HCT116 (cell line): ENCODE measurements around the gene CACNA2D3. TPM values are rescaled to one million over a fixed set of nuclear protein-coding genes. Genes with fewer than 3 reads are reported as not detected.

ENCODE experiments used
- ATAC-seq: fragments of 200-7000 bp; cut with Tn5 transposase; 2 replicates; pipeline ENCODE4 v1.9.1; 2020; ENCODE audit warnings: mild to moderate bottlenecking, moderate library complexity
- BruUV-seq: library from RNA; stranded (reverse); fragments of 400-500 nt; replicated peaks from 2 replicates; lab custom pipeline; 2021; lab: Mats Ljungman, UMichigan
- CTCF ChIA-PET: fragments of 300-600 bp; sonication (Branson Sonifier 250); formaldehyde crosslinking; loops from one replicate; lab custom pipeline; 2021; ENCODE audit warnings: antibody characterized with exemption; lab: Charles Lee
- POLR2A ChIA-PET: fragments of 300-600, 350-600 bp; sonication (Branson Sonifier 250); formaldehyde crosslinking; loops from one replicate; lab custom pipeline; 2021; ENCODE audit warnings: antibody characterized with exemption; lab: Charles Lee
- RAD21 ChIA-PET, 2 experiments: fragments of 300-600 bp; sonication (Branson Sonifier 250); formaldehyde crosslinking; loops; one replicate each; lab custom pipeline; 2023; ENCODE audit warnings: low total read pairs in 2 of 2; ENCODE audit not compliant: uncharacterized antibody in 2 of 2, unreplicated experiment in 2 of 2, low non-redundant PET in 1 of 2; lab: Charles Lee
- DNase-seq: peaks from one replicate; pipeline ENCODE4 v3.0.0-alpha.2; 2010; ENCODE audit warnings: low read depth, low spot score
- H2AFZ ChIP-seq: fragments of 200-600 bp; shearing (Covaris generic), sonication (generic); 2 replicates; pipeline ENCODE4 v1.6.1; 2017; ENCODE audit warnings: low read depth, mixed run types, mixed read lengths, antibody characterized with exemption, low read length; ENCODE audit not compliant: poor library complexity, severe bottlenecking
- H3K27ac ChIP-seq: 2 replicates; pipeline ENCODE4 v1.5.1; 2012; ENCODE audit warnings: low read depth, low read length
- H3K27me3 ChIP-seq: fragments of 200-600 bp; sonication (generic); 2 replicates; pipeline ENCODE4 v1.6.1; 2016; ENCODE audit warnings: mixed run types, low read length, mixed read lengths; ENCODE audit not compliant: insufficient read depth
- H3K36me3 ChIP-seq, 2 experiments: fragments of 200-500 bp in 1 of 2; fragments of 200-600 bp in 1 of 2; sonication (Bioruptor generic) in 1 of 2; sonication (generic) in 1 of 2; 2 replicates each; pipeline versions ENCODE4 v1.5.1 to v1.6.1; 2014 to 2016; ENCODE audit warnings: low read length in 2 of 2, inconsistent platforms in 1 of 2, mixed read lengths in 1 of 2, mixed run types in 1 of 2; ENCODE audit not compliant: insufficient read depth in 2 of 2, control insufficient read depth in 1 of 2
- H3K4me1 ChIP-seq, 2 experiments: fragments of 200-600 bp in 1 of 2; sonication (generic) in 1 of 2; 2 replicates each; pipeline versions ENCODE4 v1.5.1 to v1.6.1; 2012 to 2017; ENCODE audit warnings: low read length in 2 of 2, inconsistent platforms in 1 of 2, mild to moderate bottlenecking in 1 of 2, mixed read lengths in 1 of 2, mixed run types in 1 of 2, moderate library complexity in 1 of 2; ENCODE audit not compliant: insufficient read depth in 2 of 2, control insufficient read depth in 1 of 2
- H3K4me2 ChIP-seq: fragments of 200-600 bp; sonication (generic); 2 replicates; pipeline ENCODE4 v1.6.1; 2017; ENCODE audit warnings: mixed run types, low read length, mixed read lengths
- H3K4me3 ChIP-seq, 2 experiments: fragments of 200-600 bp in 1 of 2; sonication (generic) in 1 of 2; replicated peaks in 1 of 2; 2 replicates each; pipeline ENCODE4 v1.5.1; 2011 to 2016; ENCODE audit warnings: low read length in 2 of 2, control low read depth in 1 of 2, low read depth in 1 of 2, mild to moderate bottlenecking in 1 of 2, mixed read lengths in 1 of 2, mixed run types in 1 of 2
- H3K79me2 ChIP-seq: fragments of 200-600 bp; sonication (generic); 2 replicates; pipeline ENCODE4 v1.6.1; 2017; ENCODE audit warnings: mild to moderate bottlenecking, mixed run types, low read length, moderate library complexity, mixed read lengths; ENCODE audit not compliant: insufficient read depth
- H3K9ac ChIP-seq: fragments of 200-600 bp; sonication (generic); 2 replicates; pipeline ENCODE4 v1.6.1; 2016; ENCODE audit warnings: low read length, mixed read lengths
- H3K9me2 ChIP-seq: fragments of 200-600 bp; sonication (generic), shearing (Covaris generic); 2 replicates; pipeline ENCODE4 v1.6.1; 2017; ENCODE audit warnings: mixed run types, mild to moderate bottlenecking, moderate library complexity; ENCODE audit not compliant: insufficient read depth
- H3K9me3 ChIP-seq, 2 experiments: fragments of 200-500 bp in 1 of 2; fragments of 200-600 bp in 1 of 2; sonication (Bioruptor generic) in 1 of 2; sonication (generic) in 1 of 2; 2 replicates each; pipeline ENCODE4 v1.6.1; 2014 to 2017; ENCODE audit warnings: low read length in 2 of 2, mixed read lengths in 2 of 2, inconsistent platforms in 1 of 2, low read depth in 1 of 2, mild to moderate bottlenecking in 1 of 2, mixed run types in 1 of 2, moderate library complexity in 1 of 2; ENCODE audit not compliant: control insufficient read depth in 1 of 2, insufficient read depth in 1 of 2
- H4K20me1 ChIP-seq: fragments of 200-600 bp; sonication (generic), shearing (Covaris generic); 2 replicates; pipeline ENCODE4 v1.6.1; 2017; ENCODE audit warnings: mixed run types, mild to moderate bottlenecking, moderate library complexity; ENCODE audit not compliant: insufficient read depth
- ELF1 ChIP-seq: IDR thresholded peaks from 2 replicates; pipeline ENCODE4 v1.6.1; 2012; ENCODE audit warnings: low read depth, borderline replicate concordance
- EZH2phosphoT487 ChIP-seq: fragments of 200-600 bp; IDR thresholded peaks from 2 replicates; pipeline ENCODE4 v1.6.1; 2018; ENCODE audit warnings: antibody characterized with exemption, borderline replicate concordance
- FOSL1 ChIP-seq: IDR thresholded peaks from 2 replicates; pipeline ENCODE4 v1.6.1; 2012; ENCODE audit warnings: low read depth
- JUND ChIP-seq: IDR thresholded peaks from 2 replicates; pipeline ENCODE4 v1.6.1; 2012
- POLR2AphosphoS5 ChIP-seq: IDR thresholded peaks from 2 replicates; pipeline ENCODE4 v1.6.1; 2011; ENCODE audit warnings: mild to moderate bottlenecking, low read depth, low read length, moderate library complexity
- SIN3A ChIP-seq: IDR thresholded peaks from 2 replicates; pipeline ENCODE4 v1.6.1; 2012; ENCODE audit warnings: low read depth
- intact Hi-C: fragments of 100-400 bp; cut with micrococcal nuclease; formaldehyde crosslinking; loops from 2 replicates; pipeline ENCODE4 v1.10.0; 2022
- total RNA-seq: library from RNA; stranded (reverse); gene quantifications from one replicate; pipeline ENCODE4 v1.2.1, GENCODE V29; 2021; ENCODE audit not compliant: unreplicated experiment
- TF ChIP-seq, protein P1 (sequence below): IDR thresholded peaks from 2 replicates; pipeline ENCODE4 v1.6.1; 2012
- TF ChIP-seq, protein P2 (sequence below): IDR thresholded peaks from 2 replicates; pipeline ENCODE4 v1.6.1; 2011; ENCODE audit warnings: mild to moderate bottlenecking, low read length, moderate library complexity; ENCODE audit not compliant: insufficient replicate concordance; ENCODE audit errors: extremely low read depth
- TF ChIP-seq, protein P3 (sequence below), 3 experiments: fragments of 200-600 bp in 1 of 3; sonication (generic) in 1 of 3; IDR thresholded peaks in 2 of 3; conservative IDR thresholded peaks in 1 of 3; 2 replicates each; pipeline ENCODE4 v1.5.1; 2012 to 2017; ENCODE audit warnings: low read depth in 2 of 3, low read length in 2 of 3, antibody characterized with exemption in 1 of 3, borderline replicate concordance in 1 of 3, control low read depth in 1 of 3, mild to moderate bottlenecking in 1 of 3, mixed read lengths in 1 of 3, mixed run types in 1 of 3, moderate library complexity in 1 of 3; ENCODE audit not compliant: insufficient read depth in 1 of 3

The CACNA2D3 gene
- total RNA-seq, 1 experiment from 2014 or later: 0.20 TPM

DNA sequence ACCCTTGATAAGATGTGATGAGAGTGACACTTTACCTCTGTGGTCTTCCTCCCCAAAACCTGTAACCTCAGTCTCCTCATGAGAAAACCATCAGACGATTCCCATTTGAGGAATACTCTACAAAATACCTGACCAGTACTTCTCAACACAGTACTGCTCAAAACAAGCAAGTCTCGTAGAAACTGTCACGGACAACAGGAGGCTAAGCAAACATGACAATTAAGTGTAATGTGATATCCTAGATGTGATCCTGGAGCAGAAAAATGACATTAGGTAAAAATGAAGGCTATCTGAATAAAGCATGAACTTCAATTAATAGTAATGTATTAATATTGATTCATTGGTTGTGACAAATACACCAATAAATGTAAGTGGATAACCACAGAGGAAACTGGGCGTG is 113.6 kb downstream of the CACNA2D3 start:
- ATAC-seq: no peak
- Histone ChIP-seq H3K4me2 (no peak overlapping the region), H2AFZ (no peak overlapping the region), H3K9ac (no peak overlapping the region), H3K9me2 (no peaks in the 10 kb centered on the region), H3K9me3 (no peaks in the 10 kb centered on the region), H3K4me3 (no peak overlapping the region), H3K36me3 (no peaks in the 10 kb centered on the region), H3K4me1 (no peaks in the 10 kb centered on the region), H3K27me3 (peaks cover 18% of the 10 kb centered on the region), H3K79me2 (no peaks in the 10 kb centered on the region), H4K20me1 (no peaks in the 10 kb centered on the region), H3K27ac (no peak overlapping the region)
- BruUV-seq: no TSS peak
- TF ChIP-seq, protein P1, sequence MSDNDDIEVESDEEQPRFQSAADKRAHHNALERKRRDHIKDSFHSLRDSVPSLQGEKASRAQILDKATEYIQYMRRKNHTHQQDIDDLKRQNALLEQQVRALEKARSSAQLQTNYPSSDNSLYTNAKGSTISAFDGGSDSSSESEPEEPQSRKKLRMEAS: no peak
- TF ChIP-seq, protein P2, sequence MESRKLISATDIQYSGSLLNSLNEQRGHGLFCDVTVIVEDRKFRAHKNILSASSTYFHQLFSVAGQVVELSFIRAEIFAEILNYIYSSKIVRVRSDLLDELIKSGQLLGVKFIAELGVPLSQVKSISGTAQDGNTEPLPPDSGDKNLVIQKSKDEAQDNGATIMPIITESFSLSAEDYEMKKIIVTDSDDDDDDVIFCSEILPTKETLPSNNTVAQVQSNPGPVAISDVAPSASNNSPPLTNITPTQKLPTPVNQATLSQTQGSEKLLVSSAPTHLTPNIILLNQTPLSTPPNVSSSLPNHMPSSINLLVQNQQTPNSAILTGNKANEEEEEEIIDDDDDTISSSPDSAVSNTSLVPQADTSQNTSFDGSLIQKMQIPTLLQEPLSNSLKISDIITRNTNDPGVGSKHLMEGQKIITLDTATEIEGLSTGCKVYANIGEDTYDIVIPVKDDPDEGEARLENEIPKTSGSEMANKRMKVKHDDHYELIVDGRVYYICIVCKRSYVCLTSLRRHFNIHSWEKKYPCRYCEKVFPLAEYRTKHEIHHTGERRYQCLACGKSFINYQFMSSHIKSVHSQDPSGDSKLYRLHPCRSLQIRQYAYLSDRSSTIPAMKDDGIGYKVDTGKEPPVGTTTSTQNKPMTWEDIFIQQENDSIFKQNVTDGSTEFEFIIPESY: no peak
- TF ChIP-seq EZH2phosphoT487: no peak
- no peak for TF ChIP-seq JUND
- TF ChIP-seq FOSL1: no peak
- TF ChIP-seq, protein P3, sequence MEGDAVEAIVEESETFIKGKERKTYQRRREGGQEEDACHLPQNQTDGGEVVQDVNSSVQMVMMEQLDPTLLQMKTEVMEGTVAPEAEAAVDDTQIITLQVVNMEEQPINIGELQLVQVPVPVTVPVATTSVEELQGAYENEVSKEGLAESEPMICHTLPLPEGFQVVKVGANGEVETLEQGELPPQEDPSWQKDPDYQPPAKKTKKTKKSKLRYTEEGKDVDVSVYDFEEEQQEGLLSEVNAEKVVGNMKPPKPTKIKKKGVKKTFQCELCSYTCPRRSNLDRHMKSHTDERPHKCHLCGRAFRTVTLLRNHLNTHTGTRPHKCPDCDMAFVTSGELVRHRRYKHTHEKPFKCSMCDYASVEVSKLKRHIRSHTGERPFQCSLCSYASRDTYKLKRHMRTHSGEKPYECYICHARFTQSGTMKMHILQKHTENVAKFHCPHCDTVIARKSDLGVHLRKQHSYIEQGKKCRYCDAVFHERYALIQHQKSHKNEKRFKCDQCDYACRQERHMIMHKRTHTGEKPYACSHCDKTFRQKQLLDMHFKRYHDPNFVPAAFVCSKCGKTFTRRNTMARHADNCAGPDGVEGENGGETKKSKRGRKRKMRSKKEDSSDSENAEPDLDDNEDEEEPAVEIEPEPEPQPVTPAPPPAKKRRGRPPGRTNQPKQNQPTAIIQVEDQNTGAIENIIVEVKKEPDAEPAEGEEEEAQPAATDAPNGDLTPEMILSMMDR (IDR thresholded peaks at IDR 0.05 in 2 of 3, conservative IDR thresholded peaks at IDR 0.05 in 1 of 3; ENCODE audit: borderline replicate concordance in 1 of 3, insufficient read depth in 1 of 3, low read depth in 2 of 3, low read length in 2 of 3): no peak
- no peak for TF ChIP-seq SIN3A
- TF ChIP-seq POLR2AphosphoS5: no peak
- no peak for TF ChIP-seq ELF1
- CTCF ChIA-PET: no interaction called here
- RAD21 ChIA-PET: no interaction called here
- POLR2A ChIA-PET: no interaction called here
- no peak for DNase-seq
- intact Hi-C loops: no loop called here
